Endothelial cell of umbilical vein (primary cell): ENCODE results near the gene GALNT2. TPM values are rescaled to one million over a fixed set of nuclear protein-coding genes. Genes with fewer than 3 reads are reported as not detected.

Experiments
- BruUV-seq: library from RNA; stranded (reverse); fragments of 400-500 nt; replicated peaks from 2 replicates; lab custom pipeline; 2021; lab: Mats Ljungman, UMichigan
- CTCF ChIA-PET: fragments of 300-600, 350-600 bp; sonication (Branson Sonifier 250); formaldehyde crosslinking; loops from one replicate; lab custom pipeline; 2021; ENCODE audit warnings: antibody characterized with exemption, inconsistent platforms; lab: Charles Lee
- POLR2A ChIA-PET: fragments of 300-600, 350-600 bp; sonication (Branson Sonifier 250); formaldehyde crosslinking; loops from one replicate; lab custom pipeline; 2021; ENCODE audit warnings: antibody characterized with exemption, inconsistent platforms; lab: Charles Lee
- DNase-seq: peaks from one replicate; pipeline ENCODE4 v3.0.0-alpha.2; 2011; ENCODE audit warnings: low read depth, low spot score
- FAIRE-seq: peaks from 2 replicates; lab custom pipeline; 2011; peaks lifted over from hg19 to GRCh38; lab: Jason Lieb, UNC
- H2AFZ ChIP-seq: 2 replicates; pipeline ENCODE4 v1.6.0; 2012; ENCODE audit warnings: low read depth, low read length, control low read depth, inconsistent platforms
- H3K27ac ChIP-seq: 2 replicates; pipeline ENCODE4 v1.5.1; 2011; ENCODE audit warnings: low read depth, mild to moderate bottlenecking, control low read depth, low read length, moderate library complexity; ENCODE audit not compliant: insufficient read depth
- H3K27me3 ChIP-seq, 2 experiments: 2 replicates each; pipeline versions ENCODE4 v1.6.0 to v1.6.1; 2011; ENCODE audit warnings: low read length in 2 of 2, mixed read lengths in 1 of 2; ENCODE audit not compliant: control insufficient read depth in 2 of 2, insufficient read depth in 2 of 2
- H3K36me3 ChIP-seq, 2 experiments: 2 replicates in 1 of 2; 3 replicates in 1 of 2; pipeline ENCODE4 v1.5.1; 2011; ENCODE audit warnings: low read length in 2 of 2, mild to moderate bottlenecking in 1 of 2, moderate library complexity in 1 of 2; ENCODE audit not compliant: control insufficient read depth in 2 of 2, insufficient read depth in 2 of 2; ENCODE audit errors: extremely low read depth in 1 of 2
- H3K4me1 ChIP-seq: 3 replicates; pipeline ENCODE4 v1.5.1; 2011; ENCODE audit warnings: mild to moderate bottlenecking, low read length; ENCODE audit not compliant: control insufficient read depth, insufficient read depth; ENCODE audit errors: extremely low read depth
- H3K4me2 ChIP-seq: 2 replicates; pipeline ENCODE4 v1.6.1; 2011; ENCODE audit warnings: low read length, control low read depth, mixed read lengths; ENCODE audit not compliant: insufficient read depth
- H3K4me3 ChIP-seq, 3 experiments: fragments of 200-600 bp in 1 of 3; sonication (generic), shearing (Covaris generic) in 1 of 3; replicated peaks in 1 of 3; 2 replicates each; pipeline ENCODE4 v1.5.1; 2011 to 2016; ENCODE audit warnings: control low read depth in 3 of 3, low read length in 3 of 3, mild to moderate bottlenecking in 2 of 3, inconsistent platforms in 1 of 3, low read depth in 1 of 3, moderate library complexity in 1 of 3; ENCODE audit not compliant: insufficient read depth in 1 of 3
- H3K79me2 ChIP-seq: 2 replicates; pipeline ENCODE4 v1.6.0; 2012; ENCODE audit warnings: low read length, inconsistent platforms; ENCODE audit not compliant: control insufficient read depth, insufficient read depth
- H3K9ac ChIP-seq: replicated peaks from 2 replicates; pipeline ENCODE3; 2011; ENCODE audit warnings: low read length, control low read depth; ENCODE audit not compliant: insufficient read depth; ENCODE audit errors: extremely low read depth
- H3K9me1 ChIP-seq: replicated peaks from 3 replicates; pipeline ENCODE4 v1.6.0; 2011; ENCODE audit warnings: mild to moderate bottlenecking, low read length; ENCODE audit not compliant: control insufficient read depth, insufficient read depth; ENCODE audit errors: extremely low read depth
- H3K9me3 ChIP-seq: replicated peaks from 2 replicates; pipeline ENCODE4 v1.5.1; 2012; ENCODE audit warnings: low read length, inconsistent platforms; ENCODE audit not compliant: control insufficient read depth, insufficient read depth
- H4K20me1 ChIP-seq: replicated peaks from 2 replicates; pipeline ENCODE3; 2011; ENCODE audit warnings: mild to moderate bottlenecking, low read length; ENCODE audit not compliant: control insufficient read depth, insufficient read depth; ENCODE audit errors: extremely low read depth
- CTCF ChIP-seq, 2 donors: IDR thresholded peaks; 1 replicate in 1 of 2; 2 replicates in 1 of 2; pipeline ENCODE4 v1.5.1; 2011; ENCODE audit warnings: low read length in 2 of 2, mild to moderate bottlenecking in 2 of 2, moderate library complexity in 2 of 2, control low read depth in 1 of 2, inconsistent platforms in 1 of 2, low read depth in 1 of 2; ENCODE audit not compliant: insufficient read depth in 1 of 2; ENCODE audit errors: extremely low read depth in 1 of 2
- EZH2 ChIP-seq: IDR thresholded peaks from 2 replicates; pipeline ENCODE4 v1.6.1; 2012; ENCODE audit warnings: borderline replicate concordance, low read depth, mild to moderate bottlenecking, moderate library complexity, low read length, inconsistent platforms; ENCODE audit not compliant: severe bottlenecking
- FOS ChIP-seq: IDR thresholded peaks from 2 replicates; pipeline ENCODE4 v1.6.1; 2011; ENCODE audit warnings: mild to moderate bottlenecking, low read length, moderate library complexity, borderline replicate concordance; ENCODE audit not compliant: insufficient read depth
- GATA2 ChIP-seq: IDR thresholded peaks from 2 replicates; pipeline ENCODE4 v1.7.0; 2011; ENCODE audit warnings: low read depth, mild to moderate bottlenecking, moderate library complexity, mixed read lengths, low read length; ENCODE audit not compliant: insufficient read length, insufficient read depth
- JUN ChIP-seq: IDR thresholded peaks from 2 replicates; pipeline ENCODE4 v1.6.1; 2011; ENCODE audit warnings: borderline replicate concordance, low read depth; ENCODE audit not compliant: insufficient read length, insufficient read depth
- MAX ChIP-seq: IDR thresholded peaks from 2 replicates; pipeline ENCODE4 v1.6.1; 2011; ENCODE audit not compliant: insufficient read depth, insufficient read length
- MYC ChIP-seq: IDR thresholded peaks from one replicate; pipeline ENCODE4 v1.6.1; 2011; ENCODE audit warnings: mild to moderate bottlenecking, low read depth, low read length
- POLR2A ChIP-seq: IDR thresholded peaks from 2 replicates; pipeline ENCODE4 v1.6.1; 2012; ENCODE audit warnings: low read depth, mild to moderate bottlenecking, control low read depth, low read length
- POLR2AphosphoS5 ChIP-seq: IDR thresholded peaks from 2 replicates; pipeline ENCODE4 v1.6.1; 2012; ENCODE audit warnings: low read depth, mild to moderate bottlenecking, control low read depth, low read length, moderate library complexity; ENCODE audit not compliant: insufficient read depth
- dilution Hi-C: fragments of 300-500 bp; cut with MboI; formaldehyde crosslinking; loops from one replicate; pipeline ENCODE4 v1.15.0; 2019; ENCODE audit warnings: low sequenced_read_pairs; ENCODE audit not compliant: extremely low pct_ligation_motif_present
- intact Hi-C: fragments of 100-400 bp; cut with micrococcal nuclease; formaldehyde crosslinking; loops from one replicate; pipeline ENCODE4 v1.10.0; 2022
- polyA plus RNA-seq, 4 experiments: library from polyadenylated mRNA; depleted of rRNA in 3 of 4; stranded (reverse) in 3 of 4; unstranded in 1 of 4; fragments of >200 nt; gene quantifications; 2 replicates each; pipeline versions ENCODE4 v1.2.1 to v1.2.3, GENCODE V29; 2011 to 2012; ENCODE audit warnings: missing spikeins in 1 of 4
- total RNA-seq: library from RNA; stranded (reverse); gene quantifications from 2 replicates; pipeline ENCODE4 v1.2.3, GENCODE V29; 2021

The GALNT2 gene
- total and polyA plus RNA-seq, 2 donors (not counting 3 experiments of a cell fraction or from before 2014, with no cell fraction given): 56.3 to 77.5 TPM

GRCh38 chr1:230173187-230173975, 106.3 kb downstream of the GALNT2 start:
- Histone ChIP-seq H3K27me3 (no peaks in the 10 kb centered on the region), H3K4me2 (no peak overlapping the region), H3K36me3 (no peaks in the 10 kb centered on the region), H3K4me3 (no peak overlapping the region), H3K9me3 (no peaks in the 10 kb centered on the region), H3K4me1 (no peaks in the 10 kb centered on the region), H4K20me1 (no peaks in the 10 kb centered on the region), H3K9ac (no peak overlapping the region), H3K9me1 (no peaks in the 10 kb centered on the region), H3K27ac (no peak overlapping the region), H3K79me2 (peaks cover 4% of the 10 kb centered on the region), H2AFZ (no peak overlapping the region)
- DNase-seq: no peak
- no peak for FAIRE-seq
- no TSS peak for BruUV-seq
- intact Hi-C loops: no loop called here
- POLR2A ChIA-PET: no interaction called here
- CTCF ChIA-PET: no interaction called here
- TF ChIP-seq CTCF (IDR thresholded peaks at IDR 0.05; ENCODE audit: extremely low read depth in 1 of 2, insufficient read depth in 1 of 2, low read depth in 1 of 2, low read length in 2 of 2): no peak
- TF ChIP-seq GATA2: no peak
- no peak for TF ChIP-seq JUN
- TF ChIP-seq POLR2A: no peak
- TF ChIP-seq MYC: no peak
- TF ChIP-seq EZH2: no peak
- no peak for TF ChIP-seq MAX
- no peak for TF ChIP-seq POLR2AphosphoS5
- TF ChIP-seq FOS: no peak
- dilution Hi-C loops: no loop called here
